GM21381 (cell line): ENCODE data around the gene ZFAND2A.
"Not testable (repeated sequence)": the region's sequence is repeated elsewhere in the genome, so short reads cannot be mapped to it uniquely, and the experiment has no call there.

Source experiments
- ATAC-seq: cut with Tn5 transposase; IDR thresholded peaks from one replicate; pipeline ENCODE4 v1.9.1; 2021; ENCODE audit warnings: mild to moderate bottlenecking, moderate library complexity; ENCODE audit not compliant: unreplicated experiment

Gene ZFAND2A

GRCh38 chr7:1154172-1154739 is 5.7 kb downstream of the ZFAND2A start:
- no peak for ATAC-seq

GRCh38 chr7:1152492-1152891 is 7.5 kb downstream of the ZFAND2A start:
- no peak for ATAC-seq

- no peak for ATAC-seq
These were observed 8.2 kb downstream of the ZFAND2A start for GRCh38 chr7:1151653-1152425.

- ATAC-seq, result no peak
These were observed 8.8 kb downstream of the ZFAND2A start for GRCh38 chr7:1151156-1151555.

- no peak for ATAC-seq
These were observed 9.5 kb downstream of the ZFAND2A start for GRCh38 chr7:1150400-1151002.

- no peak for ATAC-seq
These were observed 10.6 kb downstream of the ZFAND2A start for GRCh38 chr7:1149351-1149794.

- not testable (repeated sequence) for ATAC-seq
These were observed 12.1 kb downstream of the ZFAND2A start for GRCh38 chr7:1147873-1148272.

GRCh38 chr7:1144269-1144771 is 15.7 kb downstream of the ZFAND2A start:
- ATAC-seq, result no peak

- not testable (repeated sequence) for ATAC-seq
These were observed 17.0 kb downstream of the ZFAND2A start for GRCh38 chr7:1143031-1143430.

- no peak for ATAC-seq
These were observed 17.9 kb downstream of the ZFAND2A start for GRCh38 chr7:1142051-1142635.

- no peak for ATAC-seq
These were observed 18.3 kb downstream of the ZFAND2A start for GRCh38 chr7:1141651-1142050.

- ATAC-seq, result no peak
These were observed 19.4 kb downstream of the ZFAND2A start for GRCh38 chr7:1140476-1141104.

- ATAC-seq, result peak; percentile 72
These were observed 22.4 kb downstream of the ZFAND2A start for GRCh38 chr7:1137517-1138167.

GRCh38 chr7:1136841-1137516 is 23.0 kb downstream of the ZFAND2A start:
- no peak for ATAC-seq

GRCh38 chr7:1134951-1135350 is 25.0 kb downstream of the ZFAND2A start:
- ATAC-seq, result no peak

- no peak for ATAC-seq
These were observed 28.3 kb downstream of the ZFAND2A start for GRCh38 chr7:1131471-1132265.

GRCh38 chr7:1130021-1130990 is 29.7 kb downstream of the ZFAND2A start:
- no peak for ATAC-seq

- ATAC-seq, result no peak
These were observed 30.6 kb downstream of the ZFAND2A start for GRCh38 chr7:1129431-1129830.
